ENCODE data around the gene SCD5. TPM values are rescaled to one million over a fixed set of nuclear protein-coding genes. Genes with fewer than 3 reads are reported as not detected.
A peak's percentile ranks its signal among the peaks of the same experiment; 100 is the strongest.

SCD5 gene
- total RNA-seq, 1 donor from 2014 or later: 27.2 TPM

GRCh38 chr4:82797405-82798111, 1.0 kb downstream of the SCD5 start:
- no peak for DNase-seq (ENCODE audit: low spot score)

GRCh38 chr4:82797040-82797404, 1.6 kb downstream of the SCD5 start:
- no peak for DNase-seq (ENCODE audit: low spot score)

GRCh38 chr4:82792912-82793649, 5.5 kb downstream of the SCD5 start:
- DNase-seq (ENCODE audit: low spot score): no peak

- no peak for DNase-seq (ENCODE audit: low spot score)
These were observed 7.4 kb downstream of the SCD5 start for GRCh38 chr4:82791179-82791578.

- no peak for DNase-seq (ENCODE audit: low spot score)
These were observed 8.4 kb downstream of the SCD5 start for GRCh38 chr4:82790060-82790660.

- DNase-seq (ENCODE audit: low spot score): no peak
These were observed 9.4 kb downstream of the SCD5 start for GRCh38 chr4:82789025-82789776.

- DNase-seq (ENCODE audit: low spot score): no peak
These were observed 11.3 kb downstream of the SCD5 start for GRCh38 chr4:82787342-82787741.

GRCh38 chr4:82786828-82787227, 11.8 kb downstream of the SCD5 start:
- DNase-seq (ENCODE audit: low spot score): no peak

GRCh38 chr4:82785611-82786400, 12.8 kb downstream of the SCD5 start:
- DNase-seq (ENCODE audit: low spot score): peak; percentile 15

- peak; percentile 68 for DNase-seq (ENCODE audit: low spot score)
These were observed 13.7 kb downstream of the SCD5 start for GRCh38 chr4:82784681-82785610.

- no peak for DNase-seq (ENCODE audit: low spot score)
These were observed 15.8 kb downstream of the SCD5 start for GRCh38 chr4:82782626-82783345.

GRCh38 chr4:82780752-82781231, 17.8 kb downstream of the SCD5 start:
- DNase-seq (ENCODE audit: low spot score): peak; percentile 72

GRCh38 chr4:82780170-82780751, 18.3 kb downstream of the SCD5 start:
- DNase-seq (ENCODE audit: low spot score): no peak

- DNase-seq (ENCODE audit: low spot score): no peak
These were observed 19.6 kb downstream of the SCD5 start for GRCh38 chr4:82779032-82779431.

GRCh38 chr4:82777857-82778525, 20.6 kb downstream of the SCD5 start:
- DNase-seq (ENCODE audit: low spot score): no peak

GRCh38 chr4:82776925-82777542, 21.6 kb downstream of the SCD5 start:
- peak; percentile 48 for DNase-seq (ENCODE audit: low spot score)

GRCh38 chr4:82775243-82775642, 23.4 kb downstream of the SCD5 start:
- no peak for DNase-seq (ENCODE audit: low spot score)

GRCh38 chr4:82774711-82775171, 23.9 kb downstream of the SCD5 start:
- DNase-seq (ENCODE audit: low spot score): no peak

Measured in umbilical cord (tissue), 2 donors.